GM04504 (cell line): ENCODE data around the gene CHRNA7.
"Not testable (repeated sequence)": the region's sequence is repeated elsewhere in the genome, so short reads cannot be mapped to it uniquely, and the experiment has no call there.

Experiments
- DNase-seq: peaks from one replicate; pipeline ENCODE4 v3.0.0-alpha.2; 2012; ENCODE audit warnings: low read depth

CHRNA7 gene

GRCh38 chr15:32120577-32121383 lies 90.5 kb downstream of the CHRNA7 start:
- DNase-seq: no peak

- no peak for DNase-seq
Observed at GRCh38 chr15:32121384-32121695, 91.0 kb downstream of the CHRNA7 start.

GRCh38 chr15:32122013-32122412 lies 91.7 kb downstream of the CHRNA7 start:
- DNase-seq: no peak

GRCh38 chr15:32123473-32123872 lies 93.2 kb downstream of the CHRNA7 start:
- no peak for DNase-seq

- no peak for DNase-seq
Observed at GRCh38 chr15:32124726-32125125, 94.4 kb downstream of the CHRNA7 start.

- no peak for DNase-seq
Observed at GRCh38 chr15:32125595-32125994, 95.3 kb downstream of the CHRNA7 start.

- no peak for DNase-seq
Observed at GRCh38 chr15:32129815-32130214, 99.5 kb downstream of the CHRNA7 start.

- DNase-seq: no peak
Observed at GRCh38 chr15:32130823-32131222, 100.5 kb downstream of the CHRNA7 start.

- DNase-seq: no peak
Observed at GRCh38 chr15:32131803-32132202, 101.5 kb downstream of the CHRNA7 start.

- DNase-seq: no peak
Observed at GRCh38 chr15:32132859-32133258, 102.5 kb downstream of the CHRNA7 start.

- no peak for DNase-seq
Observed at GRCh38 chr15:32134842-32135241, 104.5 kb downstream of the CHRNA7 start.

- DNase-seq: no peak
Observed at GRCh38 chr15:32135335-32135734, 105.0 kb downstream of the CHRNA7 start.

- not testable (repeated sequence) for DNase-seq
Observed at GRCh38 chr15:32145512-32145911, 115.2 kb downstream of the CHRNA7 start.

- DNase-seq: no peak
Observed at GRCh38 chr15:32148833-32149555, 118.7 kb downstream of the CHRNA7 start.

- no peak for DNase-seq
Observed at GRCh38 chr15:32152574-32152973, 122.3 kb downstream of the CHRNA7 start.

- DNase-seq: not testable (repeated sequence)
Observed at GRCh38 chr15:32153868-32154623, 123.7 kb downstream of the CHRNA7 start.

GRCh38 chr15:32162143-32162542 lies 131.8 kb downstream of the CHRNA7 start:
- not testable (repeated sequence) for DNase-seq

GRCh38 chr15:32164065-32164464 lies 133.8 kb downstream of the CHRNA7 start:
- not testable (repeated sequence) for DNase-seq

GRCh38 chr15:32164747-32165146 lies 134.4 kb downstream of the CHRNA7 start:
- DNase-seq: not testable (repeated sequence)

GRCh38 chr15:32165775-32166174 lies 135.5 kb downstream of the CHRNA7 start:
- DNase-seq: not testable (repeated sequence)

GRCh38 chr15:32166270-32166669 lies 136.0 kb downstream of the CHRNA7 start:
- DNase-seq: not testable (repeated sequence)

- not testable (repeated sequence) for DNase-seq
Observed at GRCh38 chr15:32167913-32168312, 137.6 kb downstream of the CHRNA7 start.

- not testable (repeated sequence) for DNase-seq
Observed at GRCh38 chr15:32180579-32180978, 150.3 kb downstream of the CHRNA7 start.
